Spleen (tissue), 11 donors: Measurements from ENCODE around the gene SLC2A6. TPM values are rescaled to one million over a fixed set of nuclear protein-coding genes. Genes with fewer than 3 reads are reported as not detected.
A peak's percentile ranks its signal among the peaks of the same experiment; 100 is the strongest.

Source experiments
- DNase-seq: peaks from one replicate; pipeline ENCODE4 v3.0.0-alpha.2; 2020
- H3K27ac ChIP-seq, 8 donors: fragments of 200-600 bp; sonication (generic) in 7 of 8; 1 replicate in 4 of 8; 2 replicates in 4 of 8; pipeline versions ENCODE4 v1.5.0 to v1.8.0; 2016 to 2021; ENCODE audit warnings: inconsistent platforms in 4 of 8, mild to moderate bottlenecking in 4 of 8, moderate library complexity in 1 of 8
- H3K27me3 ChIP-seq, 7 donors: fragments of 200-600 bp; sonication (generic) in 6 of 7; replicated peaks in 1 of 7; 1 replicate in 4 of 7; 2 replicates in 3 of 7; pipeline versions ENCODE4 v1.5.0 to v1.8.0; 2016 to 2021; ENCODE audit warnings: inconsistent platforms in 3 of 7, mild to moderate bottlenecking in 1 of 7
- H3K36me3 ChIP-seq, 6 donors: fragments of 200-600 bp; sonication (generic) in 5 of 6; 1 replicate in 4 of 6; 2 replicates in 2 of 6; pipeline versions ENCODE4 v1.5.0 to v1.8.0; 2016 to 2021; ENCODE audit warnings: inconsistent platforms in 2 of 6
- H3K4me1 ChIP-seq, 6 donors: fragments of 200-600 bp; sonication (generic) in 5 of 6; 1 replicate in 3 of 6; 2 replicates in 3 of 6; pipeline versions ENCODE4 v1.5.0 to v1.8.0; 2016 to 2021; ENCODE audit warnings: inconsistent platforms in 3 of 6
- H3K4me3 ChIP-seq, 8 donors: fragments of 200-600 bp; sonication (generic) in 7 of 8; 1 replicate in 4 of 8; 2 replicates in 4 of 8; pipeline versions ENCODE4 v1.5.0 to v1.8.0; 2016 to 2021; ENCODE audit warnings: inconsistent platforms in 4 of 8, mild to moderate bottlenecking in 4 of 8, moderate library complexity in 2 of 8
- H3K9me3 ChIP-seq, 8 donors: fragments of 200-600 bp; sonication (generic) in 7 of 8; 1 replicate in 4 of 8; 2 replicates in 4 of 8; pipeline versions ENCODE4 v1.5.0 to v1.8.0; 2016 to 2021; ENCODE audit warnings: inconsistent platforms in 4 of 8
- POLR2A ChIP-seq, 3 donors: fragments of 450-650 bp; IDR thresholded peaks; one replicate each; pipeline ENCODE4 v1.5.1; 2017; ENCODE audit warnings: antibody characterized with exemption in 3 of 3, mild to moderate bottlenecking in 1 of 3
- POLR2AphosphoS5 ChIP-seq, 3 donors: sonication (generic); formaldehyde crosslinking; IDR thresholded peaks; one replicate each; pipeline ENCODE4 v1.5.1; 2017; ENCODE audit warnings: antibody characterized with exemption in 3 of 3
- WGBS, 5 donors: extraction: QIAGEN DNeasy Blood & Tissue Kit in 3 of 5; methylation state at CpG; one replicate each; pipeline versions ENCODE4 v1.1.5 to v1.1.7; 2013 to 2018; 5-methylcytosine and 5-hydroxymethylcytosine counted together
- intact Hi-C: fragments of 100-400 bp; cut with DNase I; formaldehyde crosslinking; loops from one replicate; pipeline ENCODE4 v1.15.0; 2023; ENCODE audit warnings: low total_unique reads
- polyA plus RNA-seq, 3 donors: library from polyadenylated mRNA; stranded (reverse); fragments of 200-250 nt; gene quantifications; one replicate each; pipeline ENCODE4 v1.2.1, GENCODE V29; 2013
- total RNA-seq, 7 donors: library from RNA; depleted of rRNA in 3 of 7; stranded (reverse); fragments of >200 nt in 3 of 7; fragmentation: NEBNext Ultra II Directional in 4 of 7; extraction: Animal tissue kit (Norgen Biotek cat#: 25700) in 4 of 7; gene quantifications; one replicate each; pipeline versions ENCODE4 v1.1.0 to v1.2.1, GENCODE V29; 2016 to 2021
- TF ChIP-seq, protein P1 (sequence below), 11 experiments: fragments of 200-600 bp in 7 of 11; fragments of 450-650 bp in 4 of 11; sonication (generic) in 4 of 11; IDR thresholded peaks in 8 of 11; conservative IDR thresholded peaks in 3 of 11; 1 replicate in 7 of 11; 2 replicates in 4 of 11; pipeline versions ENCODE4 v1.4.0 to v1.8.0; 2016 to 2021; ENCODE audit warnings: antibody characterized with exemption in 11 of 11, inconsistent platforms in 4 of 11, mild to moderate bottlenecking in 1 of 11
- donor health status: healthy with polysubstance abuse.
- donor health status: DM: no; HTN: no; CAD: no; lungs with moderate emphysema.
- donor health status: DM: no; HTN: no; CAD: no.
- donor health status: Bipolar disorder and iron deficiency.
- donor health status: healthy.
- donor health status: DM: no; HTN: no; CAD: no.
- donor health status: DM: yes; HTN: yes; CAD: no.

Gene SLC2A6
- total and polyA plus RNA-seq, 10 donors = 15.4 to 35.0 (median 21.9) TPM

GRCh38 chr9:133485531-133486260 is 6.8 kb upstream of the SLC2A6 start:
- Histone ChIP-seq H3K27me3 (peaks cover 0 to 34% (median 0%) of the 10 kb centered on the region in 7 donors), H3K4me1 (peaks cover 4 to 24% (median 17%) of the 10 kb centered on the region in 6 donors), H3K9me3 (no peaks in the 10 kb centered on the region), H3K27ac (no peak overlapping the region), H3K36me3 (no peaks in the 10 kb centered on the region), H3K4me3 (peak overlapping the region in 2 of 8 donors; percentile 3 to 46)
- 48 to 76% (median 57%) methylated on average over 8 to 25 of the region's 25 CpGs for WGBS, 5 donors
- intact Hi-C loops = loop anchor here (2.0 to 5.0 kb wide), 2 partner anchors 79 to 298 kb away; no protein-coding TSS in a partner anchor
- DNase-seq = peak; percentile 80
- TF ChIP-seq POLR2A (IDR thresholded peaks at IDR 0.05) (no peak), POLR2AphosphoS5 (IDR thresholded peaks at IDR 0.05) (no peak)
- TF ChIP-seq, protein P1, sequence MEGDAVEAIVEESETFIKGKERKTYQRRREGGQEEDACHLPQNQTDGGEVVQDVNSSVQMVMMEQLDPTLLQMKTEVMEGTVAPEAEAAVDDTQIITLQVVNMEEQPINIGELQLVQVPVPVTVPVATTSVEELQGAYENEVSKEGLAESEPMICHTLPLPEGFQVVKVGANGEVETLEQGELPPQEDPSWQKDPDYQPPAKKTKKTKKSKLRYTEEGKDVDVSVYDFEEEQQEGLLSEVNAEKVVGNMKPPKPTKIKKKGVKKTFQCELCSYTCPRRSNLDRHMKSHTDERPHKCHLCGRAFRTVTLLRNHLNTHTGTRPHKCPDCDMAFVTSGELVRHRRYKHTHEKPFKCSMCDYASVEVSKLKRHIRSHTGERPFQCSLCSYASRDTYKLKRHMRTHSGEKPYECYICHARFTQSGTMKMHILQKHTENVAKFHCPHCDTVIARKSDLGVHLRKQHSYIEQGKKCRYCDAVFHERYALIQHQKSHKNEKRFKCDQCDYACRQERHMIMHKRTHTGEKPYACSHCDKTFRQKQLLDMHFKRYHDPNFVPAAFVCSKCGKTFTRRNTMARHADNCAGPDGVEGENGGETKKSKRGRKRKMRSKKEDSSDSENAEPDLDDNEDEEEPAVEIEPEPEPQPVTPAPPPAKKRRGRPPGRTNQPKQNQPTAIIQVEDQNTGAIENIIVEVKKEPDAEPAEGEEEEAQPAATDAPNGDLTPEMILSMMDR (IDR thresholded peaks at IDR 0.05 in 8 of 11, conservative IDR thresholded peaks at IDR 0.05 in 3 of 11) = no peak

- TF ChIP-seq, protein P1 (IDR thresholded peaks at IDR 0.05 in 8 of 11, conservative IDR thresholded peaks at IDR 0.05 in 3 of 11) = no peak
- no peak for TF ChIP-seq POLR2A (IDR thresholded peaks at IDR 0.05)
- TF ChIP-seq POLR2AphosphoS5 (IDR thresholded peaks at IDR 0.05) = no peak
- Histone ChIP-seq H3K4me3 (no peak overlapping the region), H3K27ac (no peak overlapping the region), H3K9me3 (no peaks in the 10 kb centered on the region), H3K27me3 (peaks cover 0 to 26% (median 0%) of the 10 kb centered on the region in 7 donors), H3K4me1 (peaks cover 5 to 26% (median 18%) of the 10 kb centered on the region in 6 donors), H3K36me3 (no peaks in the 10 kb centered on the region)
- WGBS, 5 donors = 74 to 84% (median 77%) methylated on average over 14 to 22 of the region's 22 CpGs
- DNase-seq = peak; percentile 68
- intact Hi-C loops = loop anchor here (5.0 kb wide), 1 partner anchor 298 kb away; no protein-coding TSS in a partner anchor
These were observed 6.0 kb upstream of the SLC2A6 start for GRCh38 chr9:133484671-133485437.

- peaks cover 6 to 39% (median 30%) of the 10 kb centered on the region in 6 donors for H3K4me1 ChIP-seq
- DNase-seq = peak; percentile 64
- H3K36me3 ChIP-seq = no peaks in the 10 kb centered on the region
- peaks cover 0 to 26% (median 0%) of the 10 kb centered on the region in 7 donors for H3K27me3 ChIP-seq
- H3K4me3 ChIP-seq = no peak overlapping the region
- no peak overlapping the region for H3K27ac ChIP-seq
- TF ChIP-seq, protein P1 (IDR thresholded peaks at IDR 0.05 in 8 of 11, conservative IDR thresholded peaks at IDR 0.05 in 3 of 11) = no peak
- no peak for TF ChIP-seq POLR2AphosphoS5 (IDR thresholded peaks at IDR 0.05)
- no peak for TF ChIP-seq POLR2A (IDR thresholded peaks at IDR 0.05)
- intact Hi-C loops = no loop called here
- no peaks in the 10 kb centered on the region for H3K9me3 ChIP-seq
- 86 to 95% (median 92%) methylated on average over 9 of the region's 9 CpGs for WGBS, 5 donors
These were observed 4.7 kb upstream of the SLC2A6 start for GRCh38 chr9:133483611-133484010.
